IMR-90 (cell line): ENCODE results near the gene PCDHGA4. TPM values are rescaled to one million over a fixed set of nuclear protein-coding genes. Genes with fewer than 3 reads are reported as not detected.

Source experiments
- ATAC-seq: fragments of 200-7000 bp; cut with Tn5 transposase; 2 replicates; pipeline ENCODE4 v1.9.1; 2020; ENCODE audit warnings: low read depth, mild to moderate bottlenecking, moderate library complexity
- BruUV-seq: library from RNA; stranded (reverse); fragments of 400-500 nt; replicated peaks from 2 replicates; lab custom pipeline; 2021; lab: Mats Ljungman, UMichigan
- CTCF ChIA-PET: fragments of 300-600 bp; formaldehyde crosslinking; extraction: SDS; loops from one replicate; lab custom pipeline; 2021; ENCODE audit warnings: antibody characterized with exemption; lab: Yijun Ruan, JAX
- POLR2A ChIA-PET: fragments of 300-600 bp; sonication (Branson Sonifier 250); formaldehyde crosslinking; loops from one replicate; lab custom pipeline; 2022; ENCODE audit warnings: antibody characterized with exemption; ENCODE audit not compliant: unreplicated experiment; lab: Charles Lee
- DNase-seq: peaks from one replicate; pipeline ENCODE4 v3.0.0; 2013
- H2AFZ ChIP-seq: replicated peaks from 2 replicates; pipeline ENCODE3; 2013; ENCODE audit warnings: low read length, mild to moderate bottlenecking; ENCODE audit not compliant: poor library complexity
- H2AK5ac ChIP-seq: 2 replicates; pipeline ENCODE4 v1.6.1; 2013; ENCODE audit warnings: low read depth, low read length, inconsistent platforms
- H2AK9ac ChIP-seq: replicated peaks from 2 replicates; pipeline ENCODE3; 2013; ENCODE audit warnings: mild to moderate bottlenecking, low read depth, low read length, moderate library complexity; ENCODE audit not compliant: poor library complexity
- H2BK120ac ChIP-seq: 2 replicates; pipeline ENCODE4 v1.6.1; 2013; ENCODE audit warnings: low read depth, low read length, inconsistent platforms
- H2BK15ac ChIP-seq: 3 replicates; pipeline ENCODE4 v1.6.1; 2013; ENCODE audit warnings: low read depth, low read length, inconsistent platforms
- H2BK20ac ChIP-seq: 2 replicates; pipeline ENCODE4 v1.6.1; 2013; ENCODE audit warnings: low read depth, mild to moderate bottlenecking, inconsistent platforms, low read length, moderate library complexity
- H2BK5ac ChIP-seq: 2 replicates; pipeline ENCODE4 v1.6.1; 2013; ENCODE audit warnings: mild to moderate bottlenecking, low read depth, low read length, inconsistent platforms; ENCODE audit not compliant: poor library complexity, severe bottlenecking
- H3K14ac ChIP-seq: replicated peaks from 2 replicates; pipeline ENCODE4 v1.6.1; 2013; ENCODE audit warnings: low read depth, low read length, inconsistent platforms
- H3K18ac ChIP-seq: 2 replicates; pipeline ENCODE4 v1.6.1; 2013; ENCODE audit warnings: low read depth, low read length, control low read depth
- H3K23ac ChIP-seq: 2 replicates; pipeline ENCODE4 v1.6.1; 2013; ENCODE audit warnings: low read depth, low read length, inconsistent platforms
- H3K27ac ChIP-seq: 2 replicates; pipeline ENCODE4 v1.5.1; 2013; ENCODE audit warnings: mild to moderate bottlenecking, control low read depth, low read length; ENCODE audit not compliant: insufficient read depth
- H3K27me3 ChIP-seq: 2 replicates; pipeline ENCODE4 v1.6.1; 2013; ENCODE audit warnings: low read length; ENCODE audit not compliant: control insufficient read depth, insufficient read depth
- H3K36me3 ChIP-seq: 2 replicates; pipeline ENCODE4 v1.6.1; 2013; ENCODE audit warnings: low read length, mixed read lengths; ENCODE audit not compliant: control insufficient read depth, insufficient read depth
- H3K4ac ChIP-seq: 2 replicates; pipeline ENCODE4 v1.6.1; 2013; ENCODE audit warnings: low read depth, low read length, inconsistent platforms
- H3K4me1 ChIP-seq: 2 replicates; pipeline ENCODE4 v1.6.1; 2013; ENCODE audit warnings: low read length, mixed read lengths; ENCODE audit not compliant: control insufficient read depth, insufficient read depth
- H3K4me2 ChIP-seq: 2 replicates; pipeline ENCODE4 v1.6.1; 2013; ENCODE audit warnings: low read depth, mild to moderate bottlenecking, control low read depth, low read length, moderate library complexity
- H3K4me3 ChIP-seq: 2 replicates; pipeline ENCODE4 v1.5.1; 2013; ENCODE audit warnings: low read depth, mild to moderate bottlenecking, control low read depth, low read length, moderate library complexity; ENCODE audit not compliant: insufficient read depth
- H3K56ac ChIP-seq: 2 replicates; pipeline ENCODE4 v1.6.1; 2013; ENCODE audit warnings: low read length, inconsistent platforms; ENCODE audit not compliant: insufficient read depth; ENCODE audit errors: extremely low read depth
- H3K79me1 ChIP-seq, 2 experiments: 2 replicates each; pipeline ENCODE4 v1.6.1; 2013; ENCODE audit warnings: low read length in 2 of 2, inconsistent platforms in 1 of 2, low read depth in 1 of 2
- H3K9ac ChIP-seq: 2 replicates; pipeline ENCODE4 v1.6.1; 2013; ENCODE audit warnings: low read depth, low read length, control low read depth
- H3K9me1 ChIP-seq: 2 replicates; pipeline ENCODE4 v1.6.1; 2013; ENCODE audit warnings: low read length, inconsistent platforms; ENCODE audit not compliant: insufficient read depth
- H3K9me3 ChIP-seq: 2 replicates; pipeline ENCODE4 v1.6.1; 2013; ENCODE audit warnings: low read length; ENCODE audit not compliant: control insufficient read depth, insufficient read depth
- H4K20me1 ChIP-seq: 2 replicates; pipeline ENCODE4 v1.6.1; 2013; ENCODE audit warnings: low read length, inconsistent platforms; ENCODE audit not compliant: insufficient read depth
- H4K5ac ChIP-seq: 2 replicates; pipeline ENCODE4 v1.6.1; 2013; ENCODE audit warnings: mild to moderate bottlenecking, low read depth, low read length, control low read depth
- H4K8ac ChIP-seq, 2 experiments: 2 replicates each; pipeline ENCODE4 v1.6.1; 2013; ENCODE audit warnings: low read depth in 2 of 2, low read length in 2 of 2, control low read depth in 1 of 2, inconsistent platforms in 1 of 2
- H4K91ac ChIP-seq: 2 replicates; pipeline ENCODE4 v1.6.1; 2013; ENCODE audit warnings: low read depth, low read length, inconsistent platforms; ENCODE audit not compliant: insufficient read depth
- BHLHE40 ChIP-seq: fragments of 150-350 bp; IDR thresholded peaks from 2 replicates; pipeline ENCODE4 v1.6.1; 2016; ENCODE audit warnings: mild to moderate bottlenecking, low read depth, low read length
- CEBPB ChIP-seq: IDR thresholded peaks from 2 replicates; pipeline ENCODE4 v1.6.1; 2012; ENCODE audit warnings: low read depth, low read length, improper control_type of control experiment
- CHD1 ChIP-seq: IDR thresholded peaks from 2 replicates; pipeline ENCODE4 v1.6.1; 2012; ENCODE audit warnings: low read depth, low read length, improper control_type of control experiment
- FOS ChIP-seq: fragments of 150-350 bp; IDR thresholded peaks from 2 replicates; pipeline ENCODE4 v1.6.1; 2016; ENCODE audit warnings: low read depth, low read length
- MAFK ChIP-seq: IDR thresholded peaks from 2 replicates; pipeline ENCODE4 v1.6.1; 2012; ENCODE audit warnings: low read depth, low read length, improper control_type of control experiment
- MAZ ChIP-seq: IDR thresholded peaks from 2 replicates; pipeline ENCODE4 v1.6.1; 2012; ENCODE audit warnings: low read depth, mild to moderate bottlenecking, low read length, improper control_type of control experiment, moderate library complexity, borderline replicate concordance
- MXI1 ChIP-seq: IDR thresholded peaks from 2 replicates; pipeline ENCODE4 v1.6.1; 2012; ENCODE audit warnings: low read depth, mild to moderate bottlenecking, low read length, moderate library complexity, borderline replicate concordance
- POLR2A ChIP-seq: IDR thresholded peaks from 2 replicates; pipeline ENCODE4 v1.6.1; 2012; ENCODE audit warnings: mild to moderate bottlenecking, low read depth, low read length
- RAD21 ChIP-seq: IDR thresholded peaks from 2 replicates; pipeline ENCODE4 v1.6.1; 2012; ENCODE audit warnings: low read length, improper control_type of control experiment
- RCOR1 ChIP-seq: IDR thresholded peaks from 2 replicates; pipeline ENCODE4 v1.6.1; 2012; ENCODE audit warnings: mild to moderate bottlenecking, low read length, improper control_type of control experiment; ENCODE audit not compliant: insufficient replicate concordance
- RFX5 ChIP-seq: IDR thresholded peaks from 2 replicates; pipeline ENCODE4 v1.8.0; 2012; ENCODE audit warnings: low read depth, mild to moderate bottlenecking, low read length, moderate library complexity
- SMC3 ChIP-seq: fragments of 150-350 bp; IDR thresholded peaks from 2 replicates; pipeline ENCODE4 v1.6.1; 2016; ENCODE audit warnings: low read depth, mild to moderate bottlenecking, antibody characterized with exemption, low read length, moderate library complexity
- WGBS, 2 experiments: methylation state at CpG; one replicate each; pipeline versions ENCODE4 v1.1.5 to v1.1.7; 2013; ENCODE audit warnings: missing lambda C conversion rate in 2 of 2; ENCODE audit not compliant: insufficient read length in 1 of 2; ENCODE audit errors: extremely low coverage in 2 of 2; 5-methylcytosine and 5-hydroxymethylcytosine counted together
- dilution Hi-C: fragments of 300-500 bp; cut with HindIII; formaldehyde crosslinking; loops from one replicate; pipeline ENCODE4 v1.14.3; 2018; ENCODE audit warnings: low sequenced_read_pairs; ENCODE audit not compliant: unreplicated experiment
- in situ Hi-C: fragments of 300-500 bp; cut with MboI; formaldehyde crosslinking; loops from 3 replicates; pipeline ENCODE4 v1.14.3; 2019; ENCODE audit warnings: low sequenced_read_pairs, inconsistent platforms, mixed read lengths
- intact Hi-C: fragments of 100-400 bp; cut with micrococcal nuclease; formaldehyde crosslinking; loops from 2 replicates; pipeline ENCODE4 v1.10.0; 2022
- polyA plus RNA-seq, 3 experiments: library from polyadenylated mRNA; depleted of rRNA; stranded (reverse); fragments of >200 nt; gene quantifications; 2 replicates each; pipeline ENCODE4 v1.2.3, GENCODE V29; 2012; ENCODE audit warnings: low replicate concordance in 1 of 3
- total RNA-seq: library from RNA; depleted of rRNA; stranded (reverse); fragments of >200 nt; gene quantifications from 2 replicates; pipeline ENCODE4 v1.2.3, GENCODE V29; 2012
- TF ChIP-seq, protein P1 (sequence below): fragments of 150-350 bp; IDR thresholded peaks from 2 replicates; pipeline ENCODE4 v1.6.1; 2017; ENCODE audit warnings: mild to moderate bottlenecking, antibody characterized with exemption, low read length, low read depth
- TF ChIP-seq, protein P2 (sequence below): conservative IDR thresholded peaks from 2 replicates; pipeline ENCODE4 v1.5.1; 2012; ENCODE audit warnings: mild to moderate bottlenecking, low read depth, low read length, improper control_type of control experiment
- TF ChIP-seq, protein P3 (sequence below): fragments of 150-350 bp; IDR thresholded peaks from 2 replicates; pipeline ENCODE4 v1.6.1; 2016; ENCODE audit warnings: low read depth, mild to moderate bottlenecking, low read length, moderate library complexity, borderline replicate concordance

The PCDHGA4 gene
- total and polyA plus RNA-seq, 2 of the 4 experiments (the other 2 are of a cell fraction), result 3.5 to 5.4 TPM

DNA sequence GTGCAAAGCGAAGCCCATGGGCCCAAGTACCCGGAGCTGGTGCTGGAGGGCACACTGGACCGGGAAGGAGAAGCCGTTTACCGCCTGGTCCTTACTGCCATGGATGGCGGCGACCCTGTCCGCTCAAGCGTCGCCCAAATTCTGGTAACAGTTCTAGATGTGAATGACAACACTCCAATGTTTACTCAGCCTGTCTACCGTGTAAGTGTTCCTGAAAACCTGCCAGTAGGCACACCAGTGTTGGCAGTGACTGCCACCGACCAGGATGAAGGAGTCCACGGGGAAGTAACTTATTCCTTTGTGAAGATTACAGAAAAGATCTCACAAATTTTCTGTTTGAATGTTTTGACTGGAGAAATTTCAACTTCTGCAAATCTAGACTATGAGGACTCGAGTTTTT lies 19.8 kb downstream of the PCDHGA4 start:
- H2BK5ac ChIP-seq, result no peak overlapping the region
- H3K79me1 ChIP-seq, result no peaks in the 10 kb centered on the region
- H3K23ac ChIP-seq, result no peak overlapping the region
- H3K9me3 ChIP-seq, result peaks cover 61% of the 10 kb centered on the region
- in situ Hi-C loops (no loop called here), dilution Hi-C loops (no loop called here), intact Hi-C loops (no loop called here)
- H3K14ac ChIP-seq, result no peak overlapping the region
- DNase-seq (no peak), ATAC-seq (no peak)
- peak overlapping the region; percentile 3 for H2AFZ ChIP-seq
- no peak overlapping the region for H3K18ac ChIP-seq
- no peak overlapping the region for H4K91ac ChIP-seq
- no peaks in the 10 kb centered on the region for H3K27me3 ChIP-seq
- H3K56ac ChIP-seq, result no peak overlapping the region
- 60% methylated on average over 8 of the region's 14 CpGs; no CpG with 5 or more reads in 1 of the 2 experiments for WGBS, 2 experiments
- H3K4me3 ChIP-seq, result no peak overlapping the region
- no peak overlapping the region for H2AK5ac ChIP-seq
- no peak overlapping the region for H4K5ac ChIP-seq
- no TSS peak for BruUV-seq
- no peak overlapping the region for H2BK120ac ChIP-seq
- H2AK9ac ChIP-seq, result no peak overlapping the region
- H3K4me2 ChIP-seq, result 0 out of 2 replicates have a peak overlapping the region, but pooled peaks have one; percentile 8
- no peak for TF ChIP-seq POLR2A
- no peak for TF ChIP-seq CEBPB
- TF ChIP-seq, protein P1, sequence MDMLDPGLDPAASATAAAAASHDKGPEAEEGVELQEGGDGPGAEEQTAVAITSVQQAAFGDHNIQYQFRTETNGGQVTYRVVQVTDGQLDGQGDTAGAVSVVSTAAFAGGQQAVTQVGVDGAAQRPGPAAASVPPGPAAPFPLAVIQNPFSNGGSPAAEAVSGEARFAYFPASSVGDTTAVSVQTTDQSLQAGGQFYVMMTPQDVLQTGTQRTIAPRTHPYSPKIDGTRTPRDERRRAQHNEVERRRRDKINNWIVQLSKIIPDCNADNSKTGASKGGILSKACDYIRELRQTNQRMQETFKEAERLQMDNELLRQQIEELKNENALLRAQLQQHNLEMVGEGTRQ, result no peak
- TF ChIP-seq RFX5, result no peak
- TF ChIP-seq RAD21, result no peak
- no peak for TF ChIP-seq MAZ
- no peak for TF ChIP-seq RCOR1
- TF ChIP-seq, protein P2, sequence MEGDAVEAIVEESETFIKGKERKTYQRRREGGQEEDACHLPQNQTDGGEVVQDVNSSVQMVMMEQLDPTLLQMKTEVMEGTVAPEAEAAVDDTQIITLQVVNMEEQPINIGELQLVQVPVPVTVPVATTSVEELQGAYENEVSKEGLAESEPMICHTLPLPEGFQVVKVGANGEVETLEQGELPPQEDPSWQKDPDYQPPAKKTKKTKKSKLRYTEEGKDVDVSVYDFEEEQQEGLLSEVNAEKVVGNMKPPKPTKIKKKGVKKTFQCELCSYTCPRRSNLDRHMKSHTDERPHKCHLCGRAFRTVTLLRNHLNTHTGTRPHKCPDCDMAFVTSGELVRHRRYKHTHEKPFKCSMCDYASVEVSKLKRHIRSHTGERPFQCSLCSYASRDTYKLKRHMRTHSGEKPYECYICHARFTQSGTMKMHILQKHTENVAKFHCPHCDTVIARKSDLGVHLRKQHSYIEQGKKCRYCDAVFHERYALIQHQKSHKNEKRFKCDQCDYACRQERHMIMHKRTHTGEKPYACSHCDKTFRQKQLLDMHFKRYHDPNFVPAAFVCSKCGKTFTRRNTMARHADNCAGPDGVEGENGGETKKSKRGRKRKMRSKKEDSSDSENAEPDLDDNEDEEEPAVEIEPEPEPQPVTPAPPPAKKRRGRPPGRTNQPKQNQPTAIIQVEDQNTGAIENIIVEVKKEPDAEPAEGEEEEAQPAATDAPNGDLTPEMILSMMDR, result no peak
- no peak for TF ChIP-seq SMC3
- no peak for TF ChIP-seq MAFK
- no peak for TF ChIP-seq BHLHE40
- no peak for TF ChIP-seq MXI1
- TF ChIP-seq CHD1, result no peak
- TF ChIP-seq, protein P3, sequence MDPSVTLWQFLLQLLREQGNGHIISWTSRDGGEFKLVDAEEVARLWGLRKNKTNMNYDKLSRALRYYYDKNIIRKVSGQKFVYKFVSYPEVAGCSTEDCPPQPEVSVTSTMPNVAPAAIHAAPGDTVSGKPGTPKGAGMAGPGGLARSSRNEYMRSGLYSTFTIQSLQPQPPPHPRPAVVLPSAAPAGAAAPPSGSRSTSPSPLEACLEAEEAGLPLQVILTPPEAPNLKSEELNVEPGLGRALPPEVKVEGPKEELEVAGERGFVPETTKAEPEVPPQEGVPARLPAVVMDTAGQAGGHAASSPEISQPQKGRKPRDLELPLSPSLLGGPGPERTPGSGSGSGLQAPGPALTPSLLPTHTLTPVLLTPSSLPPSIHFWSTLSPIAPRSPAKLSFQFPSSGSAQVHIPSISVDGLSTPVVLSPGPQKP, result no peak
- no peak for TF ChIP-seq FOS
- no peaks in the 10 kb centered on the region for H4K20me1 ChIP-seq
- no peaks in the 10 kb centered on the region for H3K4me1 ChIP-seq
- no peak overlapping the region for H2BK20ac ChIP-seq
- H3K36me3 ChIP-seq, result peaks cover 23% of the 10 kb centered on the region
- H2BK15ac ChIP-seq, result no peak overlapping the region
- no peak overlapping the region for H3K9ac ChIP-seq
- no peak overlapping the region for H3K27ac ChIP-seq
- ChIA-PET POLR2A (no interaction called here), CTCF (interaction anchor here (0.8 to 1.3 kb wide), 3 partner anchors 16 to 186 kb away, joined by 3 to 7 read pairs (median 4); no protein-coding TSS in a partner anchor)
- H4K8ac ChIP-seq, result no peak overlapping the region
- no peak overlapping the region for H3K4ac ChIP-seq
- no peaks in the 10 kb centered on the region for H3K9me1 ChIP-seq
